ENCODE data around the gene LBX1.

LBX1 gene

DNA sequence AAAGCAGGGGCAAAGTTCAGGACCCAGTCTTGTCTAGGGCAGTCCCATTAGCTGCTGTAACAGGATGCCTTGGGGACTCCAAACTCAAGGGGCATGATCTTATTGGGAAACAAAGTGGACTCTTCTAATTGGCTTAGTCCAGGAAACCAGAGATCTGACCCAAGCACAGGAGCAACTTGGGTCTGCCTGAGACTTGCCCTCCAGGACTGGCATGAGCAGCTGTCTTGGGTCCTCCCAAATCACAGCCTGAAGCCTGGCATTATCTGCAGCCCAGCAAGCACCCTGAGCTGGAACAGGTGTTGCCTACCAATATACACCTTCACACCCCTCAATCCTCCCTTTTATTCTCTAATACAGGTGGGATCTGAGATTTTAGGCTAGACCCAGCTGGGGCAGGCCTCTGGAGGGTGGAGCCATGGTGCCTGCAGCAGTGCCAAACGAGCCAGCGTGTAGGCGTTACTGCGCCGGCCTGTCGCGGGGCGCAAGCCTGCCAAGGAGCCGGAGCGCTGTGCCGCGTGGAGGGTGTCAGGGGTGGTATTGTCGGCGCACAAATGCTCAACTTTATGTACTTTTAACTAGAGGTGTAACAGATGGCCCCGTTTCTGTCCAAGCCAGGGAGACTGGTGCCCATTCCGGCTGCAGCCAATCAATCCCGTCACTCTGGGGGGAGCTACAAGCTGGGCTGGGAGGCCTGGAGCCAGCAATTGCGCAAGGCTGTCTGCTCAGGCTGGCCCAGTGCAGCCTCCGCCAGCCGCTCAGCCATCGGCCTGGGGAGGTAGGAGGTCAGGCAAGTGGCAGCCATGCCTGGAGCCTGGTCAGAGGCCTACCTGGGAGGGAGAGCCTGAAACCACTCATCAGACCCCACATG, 12.8 kb upstream of the LBX1 start:
- DNase-seq: no peak

DNA sequence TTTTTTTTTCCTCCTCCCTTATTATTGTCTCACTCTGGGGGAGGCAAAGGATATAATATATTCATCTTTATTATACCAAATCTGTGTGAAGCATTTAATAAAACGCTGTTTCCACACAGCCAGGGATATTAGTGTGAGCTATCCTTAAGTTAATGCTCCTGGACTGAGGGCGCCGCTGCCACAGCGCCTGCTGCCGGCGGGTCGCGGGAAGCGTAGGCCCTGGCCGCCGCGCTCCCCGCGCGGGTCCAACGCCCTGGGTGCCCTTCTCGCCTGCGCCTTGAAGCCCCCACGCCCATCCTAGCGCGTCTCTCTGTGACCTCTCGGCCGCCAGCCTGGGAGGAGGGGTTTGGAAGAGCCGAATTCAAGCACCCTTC, 9.5 kb upstream of the LBX1 start:
- DNase-seq: no peak

DNA sequence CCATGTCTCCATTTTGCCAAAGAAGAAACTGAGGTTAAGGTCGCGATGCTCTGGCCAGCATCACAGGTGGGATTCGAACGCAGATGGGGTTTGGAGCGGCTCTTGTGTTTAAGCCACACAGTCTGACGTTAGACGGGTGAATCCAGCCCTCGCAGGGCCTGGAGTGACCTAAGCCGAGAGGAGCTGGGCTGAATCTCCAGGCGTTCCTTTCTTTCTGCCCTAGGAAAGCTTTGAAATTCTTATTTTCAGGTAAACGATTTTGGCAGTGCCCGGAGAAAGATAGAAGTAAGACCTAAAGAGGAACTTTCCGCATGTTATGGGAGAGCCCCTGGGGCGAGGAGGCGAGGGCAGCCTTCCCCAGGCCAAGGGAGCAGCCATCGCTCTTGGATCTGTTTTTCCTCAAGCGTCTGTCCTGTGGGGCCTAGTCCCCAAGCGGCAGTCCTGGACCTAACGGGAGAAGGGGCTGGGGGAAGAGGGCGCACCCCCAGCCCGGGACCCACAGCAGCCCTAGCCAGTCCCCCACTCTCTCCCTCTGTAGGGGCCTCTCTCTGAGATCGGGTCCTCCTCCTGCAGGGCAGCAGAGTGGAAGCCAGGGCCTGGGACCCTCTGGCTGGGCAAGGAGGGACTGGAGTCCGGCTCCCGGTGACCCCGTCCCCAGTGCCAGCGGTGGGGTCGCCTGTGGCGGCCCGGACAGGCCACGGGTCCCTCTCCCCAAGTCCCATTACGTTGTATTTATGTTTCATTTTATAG, 8.9 kb upstream of the LBX1 start:
- DNase-seq: no peak

DNA sequence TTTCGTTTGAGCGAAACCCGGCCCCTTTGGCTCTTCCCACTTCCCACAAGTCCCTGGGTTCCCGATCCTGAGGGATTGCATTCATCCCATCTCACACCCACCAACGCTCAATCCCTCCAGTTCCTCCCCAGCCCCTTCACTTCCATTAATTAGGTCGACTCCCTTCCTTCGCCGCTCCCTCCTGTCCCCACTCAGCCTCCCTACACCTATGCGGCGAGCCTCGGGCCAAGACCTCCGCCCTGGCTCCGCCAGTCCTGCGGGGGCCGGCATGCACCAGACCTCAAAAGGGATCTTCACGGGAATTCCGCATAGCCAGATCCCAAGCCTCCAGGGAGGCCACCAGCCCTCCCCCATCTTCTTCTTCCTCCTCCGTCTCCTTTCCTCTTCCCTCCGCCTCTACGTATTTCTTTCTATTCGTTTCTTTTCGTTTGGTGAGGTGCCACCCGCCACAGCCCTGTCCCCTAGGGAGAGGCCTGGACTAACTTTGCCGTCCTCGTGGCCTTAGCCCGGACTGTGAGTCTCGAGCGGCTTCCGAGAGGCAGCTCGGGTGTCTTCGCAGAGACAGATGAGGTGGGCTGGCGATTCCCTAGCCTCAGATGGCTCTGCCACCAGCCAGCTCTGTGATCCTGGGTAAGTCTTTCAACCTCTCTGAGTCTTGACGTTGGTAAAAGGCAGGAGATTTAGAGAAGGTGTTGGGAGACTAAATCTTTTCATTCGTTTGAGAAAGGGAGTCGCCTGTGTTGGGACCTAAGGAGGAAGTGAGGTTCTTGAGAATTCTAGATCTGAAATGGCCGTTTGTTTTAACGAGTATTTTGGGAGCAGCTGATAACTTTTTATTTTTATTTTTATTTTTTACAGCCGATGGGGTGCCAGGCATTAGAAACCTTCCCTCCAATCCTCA, 8.1 kb upstream of the LBX1 start:
- DNase-seq: no peak

DNA sequence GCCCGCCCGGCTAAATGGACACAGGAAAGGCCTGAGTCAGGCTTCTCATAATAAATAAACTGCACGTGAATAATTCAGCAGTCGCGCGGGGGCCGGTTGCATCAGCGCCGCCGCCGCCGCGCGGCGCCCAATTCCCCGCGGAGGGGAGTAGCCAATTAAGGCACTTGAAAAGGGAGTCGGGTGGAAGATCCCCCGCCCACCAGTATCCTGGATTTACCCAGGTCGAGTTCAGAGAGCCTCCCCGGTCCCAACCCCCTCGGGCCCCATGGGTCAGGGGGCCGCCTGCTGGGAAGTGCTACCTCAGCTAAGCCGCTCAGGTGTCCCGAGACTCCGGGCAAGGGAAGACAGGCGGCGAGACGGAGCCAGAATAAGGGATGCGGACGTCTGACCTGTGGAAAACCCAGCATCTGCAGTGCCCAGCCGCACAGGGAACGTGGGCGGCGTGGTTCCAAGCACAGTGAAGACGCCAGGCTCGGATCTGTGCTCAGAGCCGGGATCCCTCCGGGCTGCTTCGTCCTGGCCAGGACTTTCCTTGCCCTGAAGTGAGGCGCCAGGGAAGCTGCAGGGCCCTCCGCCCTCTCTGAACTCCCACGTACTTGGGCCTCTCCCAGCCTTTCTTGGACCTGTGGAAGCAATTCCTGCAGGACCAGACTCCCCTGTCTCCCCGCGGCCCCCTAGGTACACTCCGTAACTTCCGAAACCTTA, 7.3 kb upstream of the LBX1 start:
- no peak for DNase-seq

DNA sequence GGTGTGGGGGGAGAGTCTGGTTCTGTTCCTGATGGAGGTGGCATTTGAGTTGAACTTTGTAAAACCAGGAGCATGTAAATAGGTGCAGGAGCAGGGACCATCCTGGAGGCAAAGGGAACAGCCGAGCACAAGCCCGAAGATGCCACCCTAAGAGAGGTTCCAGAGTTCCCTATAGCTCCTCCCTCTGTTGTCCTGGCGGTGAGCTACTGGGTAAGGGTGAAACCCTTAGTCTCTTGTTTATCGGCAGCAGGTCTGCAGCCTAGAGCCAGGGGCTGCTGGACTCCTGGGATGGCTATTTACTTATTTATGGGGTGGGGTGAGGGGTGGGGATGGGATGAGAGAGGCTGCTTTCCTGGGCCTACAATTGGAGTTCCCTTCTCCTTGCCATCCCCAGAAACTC, 6.5 kb upstream of the LBX1 start:
- DNase-seq: no peak

DNA sequence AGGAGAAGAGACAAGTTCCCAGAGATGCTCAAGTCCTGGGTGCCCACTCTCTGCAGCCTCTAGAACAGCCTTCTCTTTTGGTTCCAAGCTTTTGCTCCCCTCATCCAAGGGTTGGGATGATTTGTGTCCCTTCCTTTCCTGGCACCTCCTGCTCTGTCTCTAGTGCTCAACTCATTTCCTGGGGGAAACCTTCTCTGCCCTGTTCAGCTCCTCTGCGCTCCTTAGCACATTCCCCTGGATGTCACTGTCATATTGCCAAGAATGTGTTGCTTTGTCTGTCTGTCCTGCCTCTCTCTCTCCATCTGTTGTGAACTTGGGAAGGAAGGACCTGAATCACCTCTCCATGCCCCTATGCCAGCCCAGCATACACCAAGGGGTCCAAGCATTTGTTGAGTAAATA, 5.1 kb upstream of the LBX1 start:
- DNase-seq: no peak

DNA sequence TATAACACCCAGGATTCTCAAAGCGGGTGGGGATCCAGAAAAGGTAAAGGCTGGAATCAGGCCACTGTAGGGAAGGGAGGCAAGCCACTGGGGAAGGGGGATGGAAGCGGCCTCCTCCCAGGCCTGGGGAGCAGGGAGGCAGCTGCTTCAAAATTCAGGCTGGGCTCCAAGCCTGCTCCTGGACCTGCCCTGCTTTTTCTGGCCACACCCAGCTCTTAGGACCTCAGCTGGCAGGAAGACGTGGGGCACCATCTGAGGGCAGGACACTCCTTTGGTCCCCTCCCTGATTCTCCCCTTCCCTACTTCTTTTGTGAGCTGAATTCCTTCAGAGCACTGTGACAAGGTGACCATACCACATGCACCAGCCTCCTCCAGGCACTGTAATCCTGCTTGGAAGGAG, 4.6 kb upstream of the LBX1 start:
- no peak for DNase-seq

DNA sequence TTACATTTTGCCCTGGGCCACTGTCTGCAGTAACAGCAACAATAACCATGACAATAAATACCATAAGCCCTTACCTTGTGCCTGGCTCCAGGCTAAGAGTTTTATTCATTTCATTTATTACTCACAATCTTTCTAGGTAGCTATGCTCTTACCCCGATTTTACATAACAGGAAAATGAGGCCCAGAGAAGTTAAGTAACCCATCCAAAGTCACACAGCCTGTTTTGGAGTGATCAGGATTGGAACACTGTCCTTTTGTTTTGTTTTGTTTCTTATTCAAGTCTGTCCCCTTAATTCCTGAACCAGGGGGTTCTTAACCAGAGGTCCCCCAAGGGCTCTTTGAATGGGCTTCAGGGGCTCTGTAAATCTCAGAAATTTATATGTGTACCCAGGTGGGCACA, 4.2 kb upstream of the LBX1 start:
- no peak for DNase-seq

DNA sequence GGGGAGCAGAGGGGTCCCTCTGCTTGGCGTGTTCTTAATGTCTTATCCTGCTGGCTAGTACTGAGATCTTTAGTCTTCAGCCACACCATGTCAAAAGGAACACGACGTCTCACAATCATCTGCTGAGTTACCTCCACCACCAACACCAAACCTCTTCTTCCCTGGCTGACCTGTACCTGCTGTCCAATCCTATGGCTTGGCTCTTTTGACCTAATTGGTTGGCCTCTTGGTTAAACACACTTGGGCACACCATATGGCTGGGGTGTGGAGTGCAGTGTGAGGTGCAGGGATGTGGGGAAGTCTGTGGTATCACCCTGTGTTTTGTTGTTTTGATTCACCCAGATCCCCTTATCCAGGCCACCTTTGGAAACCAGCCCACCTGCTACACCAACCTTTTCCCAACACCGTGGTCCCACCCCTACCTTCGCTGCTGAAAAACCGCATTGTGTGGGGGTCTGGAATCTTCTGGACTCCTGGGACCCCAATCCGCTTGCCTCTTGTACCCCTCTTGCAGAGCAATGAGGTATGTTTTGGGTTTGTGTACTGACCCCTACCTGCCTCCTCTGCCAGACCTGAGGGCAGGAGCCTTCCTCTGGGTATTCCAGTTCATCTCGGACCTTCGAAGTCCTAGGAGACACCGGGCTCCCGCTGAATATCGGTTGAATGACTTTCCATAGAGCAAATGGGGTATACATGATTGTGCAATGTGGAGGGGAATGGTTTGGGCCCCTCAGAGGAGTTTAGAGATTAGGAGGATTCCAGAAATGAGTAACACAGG, 2.8 kb upstream of the LBX1 start:
- DNase-seq: no peak

DNA sequence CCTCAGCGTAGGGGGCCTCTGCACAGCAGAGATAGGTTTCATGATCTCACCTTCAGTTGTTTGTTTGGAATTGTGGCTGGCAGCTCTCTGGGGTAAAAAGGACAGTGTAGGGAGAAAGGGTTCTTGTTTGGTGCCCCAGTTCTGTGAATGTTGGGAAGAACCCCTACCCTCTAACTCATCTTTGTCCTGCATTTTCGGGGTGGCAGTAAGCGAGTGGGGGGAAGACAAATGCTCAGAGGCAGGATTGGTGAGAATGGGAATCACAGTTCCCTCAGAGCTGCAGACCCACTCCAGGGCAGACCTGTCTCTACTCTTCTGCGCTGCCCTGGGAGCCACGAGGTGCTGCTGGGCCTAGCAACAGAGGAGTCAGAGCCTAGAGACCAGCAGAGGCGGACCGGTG, 1.8 kb upstream of the LBX1 start:
- no peak for DNase-seq

DNA sequence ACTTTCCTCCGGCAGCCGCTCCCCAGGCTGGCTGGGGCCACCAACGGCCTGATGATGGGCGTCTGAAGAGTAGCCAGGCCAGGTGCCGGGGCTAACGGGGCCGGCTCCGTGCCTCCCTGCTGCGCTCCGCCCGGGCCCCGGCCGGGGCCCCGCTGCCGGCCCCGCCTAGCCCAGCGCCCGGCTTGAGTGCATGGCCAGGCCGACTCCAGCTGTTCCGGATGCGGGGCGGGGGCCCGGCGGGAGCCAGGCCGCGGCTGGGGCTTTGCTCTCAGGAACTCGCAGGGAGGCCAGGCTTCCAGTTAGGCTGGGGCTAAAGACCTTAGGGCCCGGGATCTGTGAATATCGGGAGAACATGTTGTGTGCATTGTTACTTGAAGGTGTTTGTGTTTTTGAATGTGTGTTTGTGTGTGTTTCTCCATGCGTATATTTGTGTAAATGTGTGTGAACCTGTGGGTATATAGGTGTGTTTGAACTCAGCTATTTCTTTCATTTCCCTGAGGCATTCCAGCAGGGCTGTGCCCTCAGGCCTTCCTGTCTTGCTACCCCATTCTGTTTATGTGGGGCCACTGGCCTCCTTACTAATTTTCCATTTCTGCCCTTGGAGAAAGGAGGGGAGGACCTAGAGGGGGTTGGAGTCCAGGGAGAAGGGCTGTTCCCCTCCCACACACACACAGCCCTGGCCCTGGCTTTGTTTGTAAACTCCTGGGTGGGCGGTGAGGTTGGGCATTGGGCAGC, 1.1 kb upstream of the LBX1 start:
- DNase-seq: no peak

DNA sequence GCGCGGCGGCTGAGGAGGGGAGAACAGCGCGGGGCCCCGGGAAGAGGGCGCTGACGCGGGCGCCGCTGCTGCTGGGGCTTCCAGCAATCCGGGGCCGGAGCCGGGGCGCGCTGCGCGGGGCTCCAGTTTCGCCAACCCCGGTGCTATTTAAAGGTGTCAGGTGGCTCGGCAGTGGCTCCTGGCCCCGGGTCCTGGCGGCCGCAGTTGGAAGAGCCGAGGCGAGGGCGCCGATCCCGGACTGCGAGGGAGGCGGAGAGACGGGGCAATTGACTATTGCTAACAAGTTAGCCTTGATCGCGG, 347 bp downstream of the LBX1 start:
- DNase-seq: no peak

DNA sequence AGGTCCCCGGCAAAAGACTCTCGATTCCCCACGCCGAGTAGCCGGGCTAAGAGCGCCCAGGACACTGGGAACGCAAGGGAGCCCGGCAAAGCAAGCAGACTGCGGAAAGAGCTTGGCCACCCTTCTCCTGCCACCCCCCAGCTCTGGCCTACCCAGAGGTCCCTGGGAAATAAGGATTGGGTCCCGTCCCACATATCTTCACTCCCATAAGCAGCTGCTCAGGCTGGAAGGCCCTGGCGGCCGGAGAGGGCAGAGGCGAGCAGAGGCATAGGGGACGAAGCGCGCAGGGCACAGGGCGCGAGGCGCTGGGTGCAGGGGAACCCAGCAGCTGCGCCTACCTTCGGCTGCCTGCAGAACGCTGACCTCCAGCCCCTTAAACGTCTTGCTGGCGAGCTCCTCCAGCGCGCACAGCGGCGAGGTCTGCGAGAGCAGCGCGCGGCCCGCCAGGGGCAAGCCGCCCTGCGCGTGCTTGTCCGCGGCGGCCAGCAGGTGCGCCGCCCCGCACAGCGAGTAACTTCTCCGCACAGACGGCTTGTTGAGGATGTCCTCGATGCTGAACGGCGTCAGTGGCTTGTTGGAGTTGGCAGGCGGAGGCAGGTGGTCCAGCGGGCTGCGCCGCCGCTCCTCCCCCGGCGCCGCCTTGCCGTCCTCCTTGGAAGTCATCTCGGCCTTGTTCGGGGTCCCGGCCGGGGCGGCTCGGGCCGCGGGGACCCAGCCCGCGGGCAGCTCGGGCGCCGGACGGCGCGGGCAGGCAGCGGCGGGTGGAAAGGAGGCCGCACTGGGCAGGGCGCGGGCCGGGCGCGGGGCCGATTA, 904 bp downstream of the LBX1 start:
- no peak for DNase-seq

DNA sequence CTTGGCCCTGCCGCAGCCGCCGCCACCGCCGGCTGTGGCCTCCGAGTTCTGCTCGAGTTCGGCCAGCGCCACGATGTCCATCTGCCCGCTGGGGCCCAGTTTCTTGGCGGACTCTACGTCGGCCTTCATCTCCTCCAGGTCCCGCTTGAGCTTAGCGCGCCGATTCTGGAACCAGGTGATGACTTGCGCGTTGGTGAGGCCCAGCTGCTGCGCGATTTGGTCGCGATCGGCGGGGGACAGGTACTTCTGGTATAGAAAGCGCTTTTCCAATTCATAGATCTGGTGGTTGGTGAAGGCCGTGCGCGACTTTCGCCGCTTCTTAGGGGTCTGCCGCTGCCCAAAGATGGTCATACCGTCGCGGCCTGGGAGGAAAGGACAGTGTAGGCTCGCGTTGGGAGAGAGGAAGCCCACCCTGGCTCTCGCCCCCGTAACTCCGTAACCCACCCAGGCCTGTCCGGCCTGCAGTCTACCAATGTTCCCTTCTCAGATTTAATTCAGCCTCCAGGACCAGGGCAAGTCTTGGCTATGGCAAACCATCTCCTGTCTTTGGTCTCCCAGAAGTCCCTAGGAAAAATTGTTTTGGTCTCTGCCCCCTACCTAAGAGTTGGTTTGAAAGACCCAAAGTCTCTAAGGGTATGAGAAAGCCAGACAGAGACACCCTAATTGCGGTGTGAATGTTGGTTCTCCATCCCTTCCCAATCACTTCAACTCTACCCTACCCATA, 1.7 kb downstream of the LBX1 start:
- DNase-seq: no peak

DNA sequence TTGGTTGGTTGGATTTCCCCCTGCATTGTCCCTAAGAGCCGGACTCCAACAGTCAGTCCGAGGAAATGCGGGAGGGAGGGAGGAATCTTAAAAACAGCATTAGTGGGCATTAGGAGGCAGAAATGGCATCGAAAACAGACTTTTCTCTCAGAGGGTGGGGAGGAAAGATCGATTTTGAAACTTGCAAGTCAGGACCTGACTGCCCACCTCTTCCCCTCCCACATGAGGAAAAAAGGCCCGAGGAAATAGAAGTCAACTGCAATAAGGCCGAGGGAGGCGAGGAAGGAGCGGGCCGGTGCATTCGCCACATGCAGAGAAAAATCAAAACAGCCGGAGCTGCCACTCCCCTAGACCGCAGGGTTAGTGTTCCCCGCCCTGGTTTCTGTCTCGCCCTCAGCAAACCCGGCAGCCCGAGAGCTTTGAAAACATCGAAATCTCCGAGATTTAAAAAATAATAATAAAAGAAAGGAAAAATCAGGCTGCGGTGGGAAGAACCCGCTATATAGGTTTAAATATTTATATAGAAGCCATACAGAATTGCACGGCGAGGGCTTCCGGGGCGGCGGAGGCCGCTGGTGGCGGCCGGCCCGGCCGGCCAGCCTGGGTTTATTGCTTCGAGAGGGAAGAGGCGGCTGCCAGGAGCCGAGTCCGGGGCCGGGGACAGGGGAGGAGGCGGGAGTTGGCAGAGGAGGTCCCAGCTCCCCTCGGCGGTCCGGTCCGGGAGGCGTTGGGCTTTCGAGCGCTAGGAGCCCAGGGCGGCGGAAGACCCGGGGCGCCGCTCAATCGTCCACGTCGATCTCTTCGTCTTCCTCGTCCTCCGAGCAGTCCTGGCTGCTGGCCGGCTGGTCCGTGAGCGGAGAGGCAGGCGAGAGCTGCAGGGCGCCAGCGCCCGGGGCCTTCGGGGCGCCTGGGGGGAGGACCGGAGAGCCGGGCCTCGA, 2.5 kb downstream of the LBX1 start:
- no peak for DNase-seq

DNA sequence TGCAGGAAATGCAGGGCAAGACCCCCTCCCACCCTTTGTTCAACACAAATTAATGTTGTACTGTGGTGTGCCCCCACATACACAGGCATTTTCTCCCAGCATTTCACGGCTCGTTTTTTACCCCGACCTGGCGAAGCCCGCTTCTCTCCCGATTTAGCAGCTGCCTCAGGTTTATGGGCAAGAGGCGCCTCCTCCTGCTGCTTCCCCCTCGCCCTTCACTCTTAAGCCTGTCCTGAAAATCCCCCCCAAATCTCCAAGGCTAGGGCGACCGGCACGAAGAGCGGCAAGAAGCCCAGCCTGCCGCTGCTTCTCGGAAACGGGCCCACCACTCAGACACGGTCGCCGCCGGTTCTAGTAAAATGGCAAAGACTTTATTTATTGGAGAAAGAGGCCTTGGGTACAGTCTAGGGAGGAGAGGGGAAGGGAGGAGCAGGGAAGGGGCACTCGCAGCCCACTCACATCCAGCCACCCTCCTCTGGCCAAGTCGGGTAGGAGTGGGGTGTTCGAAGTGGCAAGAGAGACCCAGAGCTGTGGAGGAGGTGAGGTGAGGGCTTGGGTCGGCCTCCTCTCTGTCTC, 3.3 kb downstream of the LBX1 start:
- no peak for DNase-seq

All from activated CD4-positive, alpha-beta T cell treated with anti-CD3 and anti-CD28 coated beads for 1 hour (primary cell).